ENCODE measurements around the gene EPB41L5.
"Not testable (repeated sequence)": the region's sequence is repeated elsewhere in the genome, so short reads cannot be mapped to it uniquely, and the experiment has no call there.

Gene EPB41L5

GRCh38 chr2:120032297-120032696 lies 19.4 kb downstream of the EPB41L5 start:
- DNase-seq = no peak

DNA sequence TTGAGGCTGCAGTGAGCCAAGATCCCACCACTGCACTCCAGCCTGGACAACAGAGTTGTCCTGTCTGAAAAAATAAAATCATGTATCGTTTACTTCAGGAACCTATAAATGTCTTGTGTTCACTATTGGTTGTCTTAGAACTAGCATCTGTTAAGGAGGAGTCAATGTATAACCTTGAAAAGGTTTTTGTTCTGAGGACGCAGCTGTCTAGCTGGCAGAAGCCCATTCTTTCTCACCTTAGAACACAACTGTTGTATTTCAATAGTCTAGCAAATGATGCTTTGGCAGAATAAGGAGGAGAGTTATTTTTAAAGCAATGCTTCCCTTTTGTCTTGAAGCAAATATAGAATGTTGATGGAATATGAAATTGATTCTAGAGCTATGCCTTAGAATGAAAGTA lies 21.1 kb downstream of the EPB41L5 start:
- DNase-seq = no peak

- no peak for DNase-seq
These were observed 21.7 kb downstream of the EPB41L5 start for GRCh38 chr2:120034621-120035020.

DNA sequence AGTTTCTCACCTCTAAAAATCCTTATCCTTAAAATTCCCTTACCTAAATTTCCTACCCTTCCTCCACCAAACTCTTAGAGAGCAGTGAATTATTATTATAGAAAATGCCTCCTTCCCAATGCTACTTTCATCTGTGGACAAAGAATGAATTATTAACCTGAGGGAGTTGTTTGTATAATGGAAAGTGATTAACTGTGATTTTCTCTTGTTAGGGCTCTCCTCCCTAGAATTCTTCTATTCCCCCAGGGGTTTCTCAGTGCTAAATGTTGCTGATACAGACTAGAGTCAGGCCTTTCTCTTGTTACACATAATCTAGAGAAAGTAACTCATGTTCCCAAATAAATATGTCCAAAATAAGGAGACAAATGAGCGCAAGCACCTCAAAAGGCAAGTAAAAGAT lies 23.3 kb downstream of the EPB41L5 start:
- DNase-seq = no peak

- no peak for DNase-seq
These were observed 25.2 kb downstream of the EPB41L5 start for GRCh38 chr2:120037995-120038541.

DNA sequence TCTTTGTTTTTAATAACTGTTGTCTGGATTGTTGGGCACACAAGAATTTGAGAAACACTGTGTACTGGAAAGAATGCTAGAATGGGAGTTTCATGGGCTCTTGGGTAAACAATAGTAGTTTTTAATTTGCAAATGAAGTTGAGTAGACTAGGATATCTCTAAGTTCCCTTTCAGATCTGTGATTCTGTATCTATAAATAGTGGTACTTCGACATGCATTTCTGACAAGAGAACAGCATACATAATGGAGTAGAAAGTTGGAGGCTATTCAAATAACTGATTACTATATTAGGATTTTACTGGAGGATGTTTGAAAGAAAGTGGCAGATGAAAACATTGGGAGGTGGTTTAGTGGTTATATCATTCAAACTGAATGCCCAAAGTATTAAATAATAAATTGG lies 29.5 kb downstream of the EPB41L5 start:
- DNase-seq = no peak

GRCh38 chr2:120044336-120044735 lies 31.5 kb downstream of the EPB41L5 start:
- no peak for DNase-seq

GRCh38 chr2:120045775-120046174 lies 32.9 kb downstream of the EPB41L5 start:
- not testable (repeated sequence) for DNase-seq

DNA sequence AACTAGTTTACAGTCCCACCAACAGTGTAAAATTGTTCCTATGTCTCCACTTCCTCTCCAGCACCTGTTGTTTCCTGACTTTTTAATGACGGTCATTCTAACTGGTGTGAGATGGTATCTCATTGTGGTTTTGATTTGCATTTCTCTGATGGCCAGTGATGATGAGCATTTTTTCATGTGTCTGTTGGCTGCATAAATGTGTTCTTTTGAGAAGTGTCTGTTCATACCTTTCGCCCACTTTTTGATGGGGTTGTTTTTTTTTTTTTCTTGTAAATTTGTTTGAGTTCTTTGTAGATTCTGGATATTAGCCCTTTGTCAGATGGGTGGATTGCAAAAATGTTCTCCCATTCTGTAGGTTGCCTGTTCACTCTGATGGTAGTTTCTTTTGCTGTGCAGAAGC lies 33.4 kb downstream of the EPB41L5 start:
- DNase-seq = not testable (repeated sequence)

- no peak for DNase-seq
These were observed 39.7 kb downstream of the EPB41L5 start for GRCh38 chr2:120052597-120052996.

- no peak for DNase-seq
These were observed 41.0 kb downstream of the EPB41L5 start for GRCh38 chr2:120053891-120054290.

DNA sequence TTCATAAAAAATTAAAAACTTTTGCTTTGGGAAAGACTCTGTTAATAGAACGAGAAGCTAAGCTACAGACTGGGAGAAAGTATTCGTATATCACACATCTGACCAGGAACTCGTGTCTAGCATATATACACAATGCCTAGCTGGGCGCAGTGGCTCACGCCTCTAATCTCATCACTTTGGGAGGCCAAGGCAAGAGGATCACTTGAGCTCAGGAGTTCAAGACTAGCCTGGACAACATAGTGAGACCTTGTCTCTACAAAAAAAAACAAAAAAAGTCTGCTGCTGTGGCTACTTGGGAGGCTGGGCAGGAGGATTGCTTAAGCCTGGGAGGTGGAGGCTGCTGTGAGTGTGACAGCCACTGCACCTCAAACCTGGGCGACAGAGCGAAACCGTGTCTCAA lies 46.6 kb downstream of the EPB41L5 start:
- DNase-seq = no peak

DNA sequence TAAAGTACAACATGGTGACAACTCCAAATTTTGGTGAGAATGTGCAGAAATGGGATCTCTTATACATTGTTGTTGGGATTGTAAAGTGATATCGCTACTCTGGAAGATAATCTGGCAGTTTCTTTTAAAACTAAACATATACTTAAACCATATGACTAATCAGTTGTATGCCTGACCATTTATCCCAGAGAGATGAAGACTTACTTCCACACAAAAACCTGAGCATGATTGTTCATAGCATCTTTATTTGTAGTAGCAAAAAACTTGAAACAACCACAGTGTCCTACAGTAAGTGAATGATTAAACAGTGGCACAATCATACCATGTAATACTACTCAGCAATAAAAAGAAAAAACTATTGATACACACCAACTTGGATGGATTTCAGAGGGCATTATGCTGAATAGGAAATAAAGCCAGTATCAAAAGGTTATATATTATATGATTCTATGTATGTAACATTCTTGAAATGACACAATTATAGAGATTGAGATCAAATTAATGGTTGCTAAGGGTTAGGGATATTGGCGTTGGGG lies 47.3 kb downstream of the EPB41L5 start:
- no peak for DNase-seq

DNA sequence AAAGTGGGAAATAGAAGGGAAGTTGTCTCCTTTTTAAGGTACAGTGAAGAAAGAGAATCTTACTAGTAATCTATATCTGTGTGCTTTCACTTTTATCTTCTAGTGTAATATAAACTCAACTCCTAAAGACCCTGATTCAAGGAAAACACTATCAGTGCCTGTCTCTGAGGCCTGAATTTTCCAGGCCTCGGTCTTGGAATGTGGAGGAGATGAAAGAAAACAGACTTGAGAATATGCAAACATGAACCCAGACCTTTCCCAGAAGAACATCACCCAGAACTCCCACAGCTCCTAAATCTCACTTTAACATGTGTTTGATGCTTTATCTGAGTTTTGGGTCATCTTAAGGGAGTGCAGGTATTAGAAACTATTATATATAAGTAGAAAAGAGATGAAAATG lies 51.8 kb downstream of the EPB41L5 start:
- DNase-seq = no peak

GRCh38 chr2:120066800-120067547 lies 54.1 kb downstream of the EPB41L5 start:
- DNase-seq = no peak

- DNase-seq = not testable (repeated sequence)
These were observed 55.3 kb downstream of the EPB41L5 start for GRCh38 chr2:120068040-120068658.

DNA sequence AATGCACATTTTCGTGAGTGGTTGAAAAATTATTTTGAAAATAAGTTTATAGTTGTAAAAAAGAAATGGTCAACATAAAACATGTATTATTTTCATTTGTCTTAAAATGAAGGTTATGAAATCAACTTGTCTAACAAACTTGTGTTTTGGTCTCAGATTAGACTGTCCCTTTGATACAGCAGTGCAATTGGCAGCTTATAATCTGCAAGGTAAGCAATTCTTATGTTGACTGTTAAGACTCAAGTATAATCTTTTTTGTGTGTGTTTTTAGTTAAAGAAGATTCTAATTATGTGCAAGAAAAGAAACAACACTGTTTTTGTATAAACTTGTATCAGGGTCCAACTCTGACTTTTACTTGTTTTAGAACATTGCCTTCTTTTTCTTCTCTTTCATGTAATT lies 62.7 kb downstream of the EPB41L5 start:
- DNase-seq = no peak

GRCh38 chr2:120077896-120078295 lies 65.0 kb downstream of the EPB41L5 start:
- no peak for DNase-seq

DNA sequence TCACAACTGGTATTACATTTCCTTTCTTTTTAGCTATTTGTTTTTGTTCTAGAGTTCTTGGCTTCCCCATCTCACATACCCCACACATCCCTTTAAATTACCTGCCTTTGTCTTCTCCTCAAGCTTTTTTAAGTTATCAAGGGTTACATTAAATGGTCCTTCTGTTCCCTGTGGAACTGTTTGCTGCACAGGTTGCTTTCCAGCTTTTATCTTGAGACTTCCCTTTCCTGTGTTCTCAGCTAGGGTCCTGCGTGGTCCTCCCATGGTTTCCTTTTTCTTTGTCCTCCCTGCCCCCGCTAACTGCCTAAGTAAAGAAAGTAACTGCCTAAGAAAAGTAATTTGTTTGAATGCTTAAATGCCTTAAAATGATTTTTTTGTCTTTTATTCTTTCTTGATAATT lies 66.8 kb downstream of the EPB41L5 start:
- no peak for DNase-seq

DNA sequence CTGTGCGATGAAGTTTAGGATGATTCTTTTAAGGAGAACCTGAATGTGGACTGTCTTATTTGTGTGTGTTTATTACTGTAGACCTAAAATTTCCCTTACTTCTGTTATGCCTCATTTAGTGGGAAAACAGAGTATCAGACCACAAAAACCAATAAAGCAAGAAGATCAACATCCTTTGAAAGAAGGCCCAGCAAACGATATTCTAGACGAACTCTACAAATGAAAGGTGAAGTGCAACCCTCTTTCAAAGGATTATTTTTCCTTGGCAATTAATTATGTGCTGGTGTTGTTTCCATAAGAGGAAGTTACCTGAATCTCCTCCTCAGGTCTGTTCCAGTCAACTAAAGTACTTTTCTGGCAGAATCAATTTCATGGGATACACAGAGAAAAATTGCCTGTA lies 78.6 kb downstream of the EPB41L5 start:
- DNase-seq = no peak

GRCh38 chr2:120094795-120095194 lies 81.9 kb downstream of the EPB41L5 start:
- no peak for DNase-seq

DNA sequence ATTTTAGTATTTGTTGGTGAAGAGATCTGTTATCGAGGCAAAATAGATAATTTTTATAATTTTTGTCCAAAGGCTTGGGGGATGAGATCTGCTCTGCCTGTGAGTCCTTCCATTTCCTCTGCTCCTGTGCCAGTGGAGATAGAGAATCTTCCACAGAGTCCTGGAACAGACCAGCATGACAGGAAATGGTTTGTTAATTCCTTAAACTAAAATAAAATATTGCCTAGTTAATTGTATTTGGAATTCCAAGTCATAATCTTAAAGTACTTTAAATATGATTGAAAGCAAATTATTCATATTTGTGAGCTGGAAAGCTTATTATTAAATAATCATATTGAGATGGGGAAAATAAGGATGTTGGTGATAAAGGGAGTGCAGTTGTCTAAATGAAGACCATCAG lies 87.8 kb downstream of the EPB41L5 start:
- no peak for DNase-seq

DNA sequence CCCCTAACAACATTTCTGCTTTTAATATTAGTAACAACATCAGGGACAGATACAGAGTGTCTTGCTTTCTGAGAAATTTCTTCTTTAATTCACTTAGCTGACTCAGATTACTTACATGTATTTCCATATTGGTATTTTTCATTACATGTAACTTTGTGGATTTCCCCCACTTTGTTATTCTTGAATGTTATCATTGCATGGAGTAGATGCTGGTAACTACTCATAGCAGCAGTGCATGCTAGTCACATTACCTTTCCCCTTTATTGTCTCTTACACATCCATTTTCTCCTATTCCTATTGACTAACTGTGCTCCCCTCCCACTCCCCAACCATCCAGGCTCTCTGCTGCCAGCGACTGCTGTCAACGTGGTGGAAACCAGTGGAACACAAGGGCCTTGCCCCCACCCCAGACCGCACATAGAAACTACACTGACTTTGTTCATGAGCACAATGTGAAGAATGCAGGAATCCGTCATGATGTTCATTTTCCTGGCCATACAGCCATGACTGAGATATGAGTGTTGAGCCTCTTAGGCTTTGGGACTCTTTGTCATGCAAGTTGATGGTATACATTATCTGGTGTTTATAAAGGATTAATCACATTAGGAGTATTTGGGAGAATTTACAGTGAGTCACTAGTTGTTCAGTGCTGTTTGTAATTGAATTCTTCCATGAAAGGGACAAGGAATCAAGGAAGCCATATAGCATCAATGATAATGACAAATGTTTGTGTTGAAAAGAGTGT lies 91.0 kb downstream of the EPB41L5 start:
- no peak for DNase-seq

DNA sequence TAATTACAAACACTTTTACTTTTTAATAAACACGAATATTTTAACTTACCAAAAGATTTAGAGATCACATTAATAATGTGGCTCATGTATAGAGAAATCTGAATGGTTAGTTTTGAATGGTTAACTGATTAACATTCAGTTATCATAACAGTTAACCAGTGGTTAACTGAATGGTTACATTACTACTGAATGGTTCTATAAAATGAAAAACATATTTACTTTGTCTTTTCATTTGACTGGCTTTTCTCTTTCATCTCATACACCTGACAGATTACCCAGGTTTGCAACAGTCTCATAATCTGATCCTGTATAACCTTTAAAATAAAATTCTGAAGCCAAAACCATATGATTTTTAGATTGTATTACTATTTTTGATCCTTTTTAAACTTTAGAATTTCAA lies 91.9 kb downstream of the EPB41L5 start:
- no peak for DNase-seq
